ENCODE results near the gene HMGCL. TPM values are rescaled to one million over a fixed set of nuclear protein-coding genes. Genes with fewer than 3 reads are reported as not detected.
A peak's percentile ranks its signal among the peaks of the same experiment; 100 is the strongest.

HMGCL gene
- total RNA-seq, 1 experiment from 2014 or later: 30.8 TPM

GRCh38 chr1:23799570-23800399 is 25.4 kb downstream of the HMGCL start:
- Histone ChIP-seq H3K4me3 (ENCODE audit: low read depth in 2 of 2, low read length in 2 of 2) (peak overlapping the region; percentile 86 to 89), H3K27me3 (ENCODE audit: control insufficient read depth, insufficient read depth, low read length) (no peaks in the 10 kb centered on the region), H3K36me3 (ENCODE audit: control insufficient read depth, insufficient read depth, low read length) (peaks cover 8% of the 10 kb centered on the region; the same call in 1 of the 2 replicates), H3K4me1 (ENCODE audit: control insufficient read depth, insufficient read depth, low read length) (peaks cover 40% of the 10 kb centered on the region), H3K27ac (ENCODE audit: low read length) (peak overlapping the region; percentile 94), H3K9me3 (ENCODE audit: control insufficient read depth, insufficient read depth, low read depth, low read length) (no peaks in the 10 kb centered on the region)
- intact Hi-C loops (cut with micrococcal nuclease; ENCODE audit: unreplicated experiment): no loop called here
- in situ Hi-C loops (cut with HindIII; ENCODE audit: low pct_unique_long_range_greater_than_20kb, low sequenced_read_pairs): no loop called here
- TF ChIP-seq CTCF (IDR thresholded peaks at IDR 0.05): no peak
- peak; percentile 84 for TF ChIP-seq POLR2AphosphoS5 (IDR thresholded peaks at IDR 0.05; ENCODE audit: low read depth, low read length)
- peak in 1 of 2 experiments; percentile 12; a peak in 1 of 4 replicates for TF ChIP-seq REST (IDR thresholded peaks at IDR 0.05; ENCODE audit: insufficient read depth in 1 of 2, low read depth in 2 of 2, low read length in 1 of 2)
- CTCF ChIA-PET: interaction anchor here (0.6 to 2.4 kb wide), 5 partner anchors 8 to 55 kb away, joined by 3 to 13 read pairs (median 4); partner anchors contain the start of gene PITHD1
- POLR2A ChIA-PET: interaction anchor here (0.7 to 1.0 kb wide), 2 partner anchors 8 to 491 kb away, joined by 4 to 8 read pairs; no protein-coding TSS in a partner anchor
- DNase-seq (ENCODE audit: low read depth, low spot score) (peak; percentile 87), ATAC-seq (peak; percentile 56)
- BruUV-seq (replicated peaks): no TSS peak

- Histone ChIP-seq H3K27ac (ENCODE audit: low read length) (peak overlapping the region; percentile 94), H3K4me1 (ENCODE audit: control insufficient read depth, insufficient read depth, low read length) (peaks cover 46% of the 10 kb centered on the region), H3K4me3 (ENCODE audit: low read depth in 2 of 2, low read length in 2 of 2) (peak overlapping the region; percentile 86 to 89), H3K36me3 (ENCODE audit: control insufficient read depth, insufficient read depth, low read length) (peaks cover 8% of the 10 kb centered on the region; the same call in 1 of the 2 replicates), H3K27me3 (ENCODE audit: control insufficient read depth, insufficient read depth, low read length) (no peaks in the 10 kb centered on the region), H3K9me3 (ENCODE audit: control insufficient read depth, insufficient read depth, low read depth, low read length) (no peaks in the 10 kb centered on the region)
- ATAC-seq (no peak), DNase-seq (ENCODE audit: low read depth, low spot score) (no peak)
- POLR2A ChIA-PET: no interaction called here
- no TSS peak for BruUV-seq (replicated peaks)
- in situ Hi-C loops (cut with HindIII; ENCODE audit: low pct_unique_long_range_greater_than_20kb, low sequenced_read_pairs): no loop called here
- intact Hi-C loops (cut with micrococcal nuclease; ENCODE audit: unreplicated experiment): no loop called here
- CTCF ChIA-PET: interaction anchor here (0.6 to 2.4 kb wide), 6 partner anchors 8 to 56 kb away, joined by 3 to 13 read pairs (median 4); partner anchors contain the start of gene PITHD1
- no peak for TF ChIP-seq POLR2AphosphoS5 (IDR thresholded peaks at IDR 0.05; ENCODE audit: low read depth, low read length)
- no peak for TF ChIP-seq TCF7L2 (IDR thresholded peaks at IDR 0.05; ENCODE audit: low read depth, low read length)
- no peak for TF ChIP-seq SIN3A (IDR thresholded peaks at IDR 0.05; ENCODE audit: borderline replicate concordance, insufficient read depth, low read depth, low read length)
- no peak for TF ChIP-seq REST (IDR thresholded peaks at IDR 0.05; ENCODE audit: insufficient read depth in 1 of 2, low read depth in 2 of 2, low read length in 1 of 2)
- no peak for TF ChIP-seq CTCF (IDR thresholded peaks at IDR 0.05)
These were observed 26.0 kb downstream of the HMGCL start for GRCh38 chr1:23799255-23799569.
